Stimulated activated naive B cell treated with anti-CD40 and anti-IgM and Interleukin-4, amounts not matched to agents 10 μg/mL and 1 μg/mL and 100 μg/mL, for 72 hours (primary cell): ENCODE measurements around the gene SSR1.

Experiments used
- ATAC-seq, 2 donors: fragments of 150-1000 bp; cut with Tn5 transposase; replicated peaks; 2 replicates each; pipeline ENCODE4 v1.10.0; 2021; ENCODE audit warnings: moderate library complexity in 1 of 2
- DNase-seq: peaks from one replicate; pipeline ENCODE4 v3.0.0; 2021
- H3K27ac Mint-ChIP-seq: one replicate; pipeline ENCODE4 v1.8.0; 2022; ENCODE audit warnings: mild to moderate bottlenecking, mixed read lengths
- H3K27me3 Mint-ChIP-seq, 2 donors: one replicate each; pipeline ENCODE4 v1.8.0; 2022; ENCODE audit warnings: mixed read lengths in 2 of 2
- H3K36me3 Mint-ChIP-seq, 2 donors: one replicate each; pipeline ENCODE4 v1.8.0; 2022; ENCODE audit warnings: mixed read lengths in 2 of 2, mild to moderate bottlenecking in 1 of 2
- H3K4me1 Mint-ChIP-seq, 2 donors: one replicate each; pipeline ENCODE4 v1.8.0; 2022; ENCODE audit warnings: mixed read lengths in 2 of 2, mild to moderate bottlenecking in 1 of 2
- H3K4me3 Mint-ChIP-seq, 2 donors: one replicate each; pipeline ENCODE4 v1.8.0; 2022; ENCODE audit warnings: mild to moderate bottlenecking in 2 of 2, mixed read lengths in 2 of 2, moderate library complexity in 1 of 2
- H3K9me3 Mint-ChIP-seq, 2 donors: one replicate each; pipeline ENCODE4 v1.8.0; 2022; ENCODE audit warnings: mixed read lengths in 2 of 2, mild to moderate bottlenecking in 1 of 2

Gene SSR1

DNA sequence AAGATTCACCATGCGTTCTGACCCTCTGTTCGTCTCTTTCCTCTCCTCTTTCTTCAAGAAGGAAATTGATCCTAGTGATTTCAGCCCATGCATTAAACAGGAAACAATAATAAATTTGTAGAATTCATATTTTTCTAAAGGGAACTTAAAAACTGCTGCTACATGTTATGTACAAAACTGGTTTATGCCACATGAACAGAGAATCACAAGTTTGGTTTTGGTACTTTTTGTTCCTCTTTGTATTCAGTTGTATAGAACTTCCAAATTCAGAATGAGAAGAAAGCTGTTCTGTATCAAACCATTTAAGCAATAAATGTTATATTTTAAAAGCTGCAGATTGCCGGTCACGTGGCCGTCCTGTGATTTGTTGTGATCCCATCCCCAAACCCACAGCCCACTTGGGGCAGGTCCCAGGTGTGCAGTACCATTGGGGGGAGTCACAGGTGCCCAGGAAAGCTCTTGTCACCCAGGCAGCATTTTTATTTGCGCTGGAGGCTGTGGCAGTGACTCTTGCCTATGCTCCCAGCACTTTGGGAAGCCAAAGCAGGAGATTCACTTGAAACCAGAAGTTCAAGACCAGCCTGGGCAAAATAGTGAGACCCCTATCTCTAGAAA is 61.2 kb downstream of the SSR1 start:
- Mint-ChIP-seq H3K4me1 (peaks cover 2 to 9% of the 10 kb centered on the region in 2 donors), H3K9me3 (peaks cover 0 to 1% of the 10 kb centered on the region in 2 donors), H3K27me3 (no peaks in the 10 kb centered on the region), H3K36me3 (peaks cover 23 to 35% of the 10 kb centered on the region in 2 donors), H3K4me3 (no peak overlapping the region), H3K27ac (peak overlapping the region; percentile 14)
- no peak for DNase-seq
- ATAC-seq = no peak

GRCh38 chr6:7250812-7251211 is 62.2 kb downstream of the SSR1 start:
- no peak overlapping the region for H3K4me3 Mint-ChIP-seq
- DNase-seq (no peak), ATAC-seq (no peak)
- H3K27me3 Mint-ChIP-seq = no peaks in the 10 kb centered on the region
- H3K27ac Mint-ChIP-seq = no peak overlapping the region
- peaks cover 2 to 9% of the 10 kb centered on the region in 2 donors for H3K4me1 Mint-ChIP-seq
- no peaks in the 10 kb centered on the region for H3K9me3 Mint-ChIP-seq
- peaks cover 27 to 41% of the 10 kb centered on the region in 2 donors for H3K36me3 Mint-ChIP-seq

GRCh38 chr6:7249946-7250643 is 62.9 kb downstream of the SSR1 start:
- peaks cover 29 to 45% of the 10 kb centered on the region in 2 donors for H3K36me3 Mint-ChIP-seq
- H3K27me3 Mint-ChIP-seq = no peaks in the 10 kb centered on the region
- H3K27ac Mint-ChIP-seq = peak overlapping the region; percentile 47
- ATAC-seq = no peak
- no peaks in the 10 kb centered on the region for H3K9me3 Mint-ChIP-seq
- H3K4me3 Mint-ChIP-seq = no peak overlapping the region
- H3K4me1 Mint-ChIP-seq = peaks cover 2 to 9% of the 10 kb centered on the region in 2 donors
- DNase-seq = no peak

- ATAC-seq = no peak
- no peaks in the 10 kb centered on the region for H3K9me3 Mint-ChIP-seq
Measured at GRCh38 chr6:7249391-7249790, 63.6 kb downstream of the SSR1 start.

GRCh38 chr6:7247828-7248227 is 65.2 kb downstream of the SSR1 start:
- Mint-ChIP-seq H3K9me3 (no peaks in the 10 kb centered on the region), H3K36me3 (peaks cover 29 to 45% of the 10 kb centered on the region in 2 donors), H3K27me3 (no peaks in the 10 kb centered on the region), H3K4me1 (peaks cover 8 to 20% of the 10 kb centered on the region in 2 donors), H3K4me3 (no peak overlapping the region), H3K27ac (no peak overlapping the region)
- DNase-seq (no peak), ATAC-seq (no peak)

More at GRCh38 chr6:7249391-7249790, 63.6 kb downstream of the SSR1 start:
- no peak for DNase-seq
- Mint-ChIP-seq H3K27ac (no peak overlapping the region), H3K36me3 (peaks cover 29 to 45% of the 10 kb centered on the region in 2 donors), H3K27me3 (no peaks in the 10 kb centered on the region), H3K4me3 (no peak overlapping the region), H3K4me1 (peaks cover 2 to 9% of the 10 kb centered on the region in 2 donors)

DNA sequence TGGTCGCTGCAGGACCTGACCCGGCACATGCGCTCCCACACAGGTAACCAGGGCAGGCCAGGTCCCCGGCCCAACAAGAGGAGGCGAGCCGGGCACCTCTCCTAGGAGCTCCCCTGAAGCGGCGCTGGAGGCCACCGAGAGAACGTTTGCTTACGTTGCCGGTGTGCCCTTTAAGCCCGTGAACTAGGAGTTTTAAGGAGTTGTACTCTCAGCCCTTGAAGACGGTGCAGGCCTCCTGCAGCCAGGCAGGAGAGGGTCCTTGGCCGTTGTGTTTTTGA is 65.9 kb downstream of the SSR1 start:
- no peaks in the 10 kb centered on the region for H3K27me3 Mint-ChIP-seq
- no peak overlapping the region for H3K27ac Mint-ChIP-seq
- no peak for DNase-seq
- H3K4me1 Mint-ChIP-seq = peaks cover 11 to 27% of the 10 kb centered on the region in 2 donors
- H3K4me3 Mint-ChIP-seq = no peak overlapping the region
- H3K9me3 Mint-ChIP-seq = no peaks in the 10 kb centered on the region
- H3K36me3 Mint-ChIP-seq = peaks cover 29 to 39% of the 10 kb centered on the region in 2 donors
- ATAC-seq = no peak

DNA sequence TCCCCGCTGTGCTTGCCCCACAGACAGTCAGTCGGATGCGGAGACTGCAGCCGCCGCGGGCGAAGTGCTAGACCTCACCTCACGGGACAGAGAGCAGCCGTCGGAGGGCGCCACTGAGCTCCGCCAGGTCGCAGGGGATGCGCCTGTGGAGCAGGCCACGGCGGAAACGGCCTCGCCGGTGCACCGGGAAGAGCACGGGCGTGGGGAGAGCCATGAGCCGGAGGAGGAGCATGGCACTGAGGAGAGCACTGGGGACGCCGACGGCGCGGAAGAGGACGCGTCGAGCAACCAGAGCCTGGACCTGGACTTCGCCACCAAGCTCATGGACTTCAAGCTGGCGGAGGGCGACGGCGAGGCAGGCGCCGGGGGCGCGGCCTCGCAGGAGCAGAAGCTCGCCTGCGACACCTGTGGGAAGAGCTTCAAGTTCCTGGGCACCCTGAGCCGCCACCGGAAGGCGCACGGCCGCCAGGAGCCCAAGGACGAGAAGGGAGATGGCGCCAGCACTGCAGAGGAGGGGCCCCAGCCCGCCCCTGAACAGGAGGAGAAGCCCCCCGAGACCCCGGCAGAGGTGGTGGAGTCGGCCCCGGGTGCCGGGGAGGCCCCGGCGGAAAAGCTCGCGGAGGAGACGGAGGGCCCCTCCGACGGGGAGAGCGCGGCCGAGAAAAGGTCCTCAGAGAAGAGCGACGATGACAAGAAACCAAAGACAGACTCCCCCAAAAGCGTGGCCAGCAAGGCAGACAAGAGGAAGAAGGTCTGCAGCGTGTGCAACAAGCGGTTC is 66.4 kb downstream of the SSR1 start:
- DNase-seq (no peak), ATAC-seq (no peak)
- H3K27ac Mint-ChIP-seq = no peak overlapping the region
- H3K36me3 Mint-ChIP-seq = peaks cover 29 to 39% of the 10 kb centered on the region in 2 donors
- no peak overlapping the region for H3K4me3 Mint-ChIP-seq
- H3K9me3 Mint-ChIP-seq = no peaks in the 10 kb centered on the region
- H3K27me3 Mint-ChIP-seq = no peaks in the 10 kb centered on the region
- H3K4me1 Mint-ChIP-seq = peaks cover 15 to 33% of the 10 kb centered on the region in 2 donors

DNA sequence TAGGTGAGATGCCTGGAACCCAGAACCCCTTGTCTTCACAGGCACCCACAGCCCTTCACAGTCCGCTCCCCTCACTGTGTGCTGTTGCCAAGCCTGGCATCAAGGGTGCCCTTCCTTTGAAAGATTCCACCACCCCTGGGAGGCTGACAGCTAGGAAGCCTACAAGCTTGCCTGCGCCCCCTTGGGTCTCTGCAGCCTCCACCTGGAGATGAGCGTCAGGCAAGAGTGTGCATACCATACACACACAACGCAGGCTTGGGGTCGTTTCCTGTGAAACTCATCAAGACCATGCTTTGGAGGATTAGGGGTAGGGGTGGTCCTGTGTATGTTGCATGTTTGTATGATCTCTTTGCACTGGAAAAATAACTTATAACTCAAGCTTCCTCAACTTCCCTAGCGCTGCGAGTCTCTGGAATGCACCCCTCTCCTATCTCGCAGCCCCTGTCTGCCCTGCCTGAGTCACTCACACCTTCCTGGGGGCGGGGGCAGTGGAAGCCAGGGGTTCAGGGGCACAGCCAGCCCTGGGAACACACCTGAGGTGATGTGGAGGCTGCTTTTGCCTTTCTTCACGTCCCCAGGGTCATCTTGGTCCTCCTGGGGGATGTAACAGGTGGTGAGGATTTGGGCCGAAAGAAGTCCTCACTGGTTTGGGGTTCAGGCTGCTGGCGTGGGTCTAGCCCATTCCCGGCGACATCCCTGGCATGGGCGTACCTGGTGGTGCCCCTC is 67.2 kb downstream of the SSR1 start:
- H3K27me3 Mint-ChIP-seq = no peaks in the 10 kb centered on the region
- H3K36me3 Mint-ChIP-seq = peaks cover 35 to 47% of the 10 kb centered on the region in 2 donors
- no peak for ATAC-seq
- H3K27ac Mint-ChIP-seq = peak overlapping the region; percentile 21
- DNase-seq = no peak
- H3K9me3 Mint-ChIP-seq = no peaks in the 10 kb centered on the region
- H3K4me3 Mint-ChIP-seq = no peak overlapping the region
- H3K4me1 Mint-ChIP-seq = peaks cover 18 to 40% of the 10 kb centered on the region in 2 donors

DNA sequence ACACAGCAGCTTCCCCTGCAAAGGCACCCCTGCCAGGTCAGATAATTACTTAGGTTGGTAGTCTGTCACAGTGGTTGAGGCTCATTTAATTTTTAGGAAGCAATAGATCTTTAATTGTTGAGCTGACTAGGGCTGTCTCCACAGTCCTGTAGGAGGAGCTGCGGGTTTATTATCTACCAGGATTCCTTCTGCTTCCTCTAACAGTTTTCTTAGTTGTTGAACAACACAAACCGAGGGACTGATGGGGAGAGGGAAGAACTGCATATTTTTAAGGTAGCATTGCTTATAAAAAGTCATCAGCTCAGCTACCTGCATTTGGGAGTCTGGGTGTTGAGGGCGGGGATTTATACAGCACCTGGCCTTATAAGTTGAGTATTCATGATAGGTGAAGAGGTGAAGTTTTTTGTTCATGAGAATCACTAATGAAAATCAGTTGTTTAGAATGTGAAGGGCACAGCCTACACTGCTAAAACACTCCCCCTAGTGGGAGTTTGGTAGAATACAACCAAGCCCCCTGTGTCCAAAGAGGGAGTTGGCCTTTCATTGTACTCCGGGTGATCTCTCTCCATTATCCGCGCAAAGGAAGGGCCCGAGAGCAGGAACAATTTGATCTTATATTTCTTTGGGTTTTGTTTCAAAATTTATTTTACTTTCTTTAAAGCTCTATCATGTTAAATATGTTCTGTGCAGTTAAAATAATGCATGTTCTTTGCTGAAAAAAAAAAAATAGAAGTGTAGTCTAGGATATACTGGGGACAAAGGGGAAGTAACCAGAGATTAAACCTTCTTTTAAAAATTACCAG is 69.6 kb downstream of the SSR1 start:
- peak overlapping the region; percentile 37 for H3K27ac Mint-ChIP-seq
- H3K4me3 Mint-ChIP-seq = peak overlapping the region in 1 of 2 donors; percentile 33
- H3K9me3 Mint-ChIP-seq = no peaks in the 10 kb centered on the region
- peak; percentile 57 to 62 for ATAC-seq
- peaks cover 28 to 52% of the 10 kb centered on the region in 2 donors for H3K4me1 Mint-ChIP-seq
- H3K36me3 Mint-ChIP-seq = peaks cover 34 to 46% of the 10 kb centered on the region in 2 donors
- DNase-seq = peak; percentile 45
- no peaks in the 10 kb centered on the region for H3K27me3 Mint-ChIP-seq

DNA sequence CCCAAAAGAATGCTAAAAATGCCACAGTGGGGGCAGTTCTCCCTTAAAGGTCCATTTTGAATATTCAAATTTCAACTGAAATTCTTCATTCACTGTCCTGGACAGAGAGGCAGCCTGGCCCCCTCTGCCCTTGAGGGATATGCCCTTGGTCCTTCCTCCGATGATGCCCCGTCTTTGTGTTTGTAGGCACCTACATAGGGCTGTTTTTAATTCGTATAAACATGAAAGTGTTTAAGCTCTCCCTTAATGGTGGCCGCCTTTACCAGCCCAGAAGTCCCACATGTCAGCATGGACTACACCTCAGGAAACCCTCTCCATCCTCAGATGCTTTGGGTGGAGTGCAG is 70.2 kb downstream of the SSR1 start:
- Mint-ChIP-seq H3K9me3 (no peaks in the 10 kb centered on the region), H3K36me3 (peaks cover 31 to 41% of the 10 kb centered on the region in 2 donors), H3K27me3 (no peaks in the 10 kb centered on the region), H3K4me3 (peak overlapping the region in 1 of 2 donors; percentile 33), H3K27ac (peak overlapping the region; percentile 37), H3K4me1 (peaks cover 30 to 51% of the 10 kb centered on the region in 2 donors)
- peak in 1 of 2 donors; percentile 20 for ATAC-seq
- no peak for DNase-seq

DNA sequence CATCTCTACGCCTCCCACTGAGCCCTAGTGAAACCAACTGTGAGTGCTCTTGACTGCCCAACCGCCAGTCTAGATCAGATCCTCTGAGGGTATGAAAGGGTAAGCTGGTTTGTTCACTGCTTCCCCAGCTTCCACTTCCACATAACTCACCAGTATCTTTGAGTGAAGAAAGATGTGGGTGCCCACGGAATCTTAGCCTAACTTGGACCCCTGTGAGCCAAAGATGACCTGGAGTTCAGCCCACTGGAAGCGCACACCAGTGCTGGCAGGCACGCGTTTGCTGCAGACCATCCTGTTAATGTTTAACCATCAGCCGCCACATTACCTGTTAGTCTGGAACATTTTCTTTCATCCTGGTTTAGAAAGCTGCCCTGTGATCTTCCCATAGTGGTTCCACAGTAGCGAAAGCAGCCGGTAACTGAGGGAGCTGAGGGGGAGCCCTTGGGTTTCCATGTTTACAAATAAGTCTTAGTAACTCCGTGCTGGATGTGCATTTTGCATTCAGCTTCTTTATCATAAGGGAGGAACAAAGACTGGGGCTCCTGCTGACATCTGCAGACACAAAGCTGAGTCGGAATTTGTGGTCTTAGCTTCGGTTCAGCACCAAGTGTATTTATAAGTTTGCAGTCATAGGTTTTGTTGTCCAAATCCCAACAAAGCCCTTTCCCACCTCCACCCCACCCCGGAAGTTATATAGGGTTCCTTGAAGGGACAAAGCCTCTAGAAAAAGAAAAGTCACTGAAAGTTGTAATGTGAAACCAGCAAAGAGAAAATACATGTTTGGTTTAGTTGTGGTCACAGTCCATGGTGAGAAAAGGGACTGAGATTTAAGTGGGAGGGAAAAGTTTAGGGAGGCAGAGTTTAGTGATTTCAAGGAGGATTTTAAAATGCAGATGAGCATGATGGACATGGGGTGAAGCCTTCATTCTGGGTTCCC is 71.0 kb downstream of the SSR1 start:
- Mint-ChIP-seq H3K4me1 (peaks cover 30 to 52% of the 10 kb centered on the region in 2 donors), H3K27me3 (no peaks in the 10 kb centered on the region), H3K9me3 (no peaks in the 10 kb centered on the region), H3K36me3 (peaks cover 31 to 37% of the 10 kb centered on the region in 2 donors), H3K27ac (no peak overlapping the region), H3K4me3 (no peak overlapping the region)
- ATAC-seq (peak in 1 of 2 donors; percentile 6), DNase-seq (no peak)

DNA sequence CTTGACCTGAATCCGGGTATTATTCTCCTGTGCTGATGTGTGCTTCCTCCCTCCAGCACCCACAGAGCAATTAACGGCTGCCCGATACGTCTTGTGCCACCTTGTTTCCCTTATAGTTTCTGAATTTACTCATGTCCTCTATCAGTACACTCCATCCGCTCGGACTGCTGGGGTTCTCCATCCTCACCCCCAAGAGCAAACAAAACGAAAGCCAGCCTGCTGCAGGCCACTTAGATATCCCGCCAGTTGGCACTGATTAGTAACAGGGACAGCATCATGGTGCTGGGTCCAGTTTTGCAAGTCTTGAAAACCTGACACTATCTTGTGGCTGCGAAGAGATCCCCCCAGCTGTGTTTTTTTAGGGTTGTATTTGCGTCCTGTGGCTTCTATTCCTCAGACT is 71.8 kb downstream of the SSR1 start:
- no peaks in the 10 kb centered on the region for H3K27me3 Mint-ChIP-seq
- H3K4me3 Mint-ChIP-seq = no peak overlapping the region
- DNase-seq = no peak
- H3K36me3 Mint-ChIP-seq = peaks cover 25 to 33% of the 10 kb centered on the region in 2 donors
- H3K27ac Mint-ChIP-seq = peak overlapping the region; percentile 9
- H3K9me3 Mint-ChIP-seq = no peaks in the 10 kb centered on the region
- H3K4me1 Mint-ChIP-seq = peaks cover 33 to 60% of the 10 kb centered on the region in 2 donors
- ATAC-seq = no peak

- H3K27me3 Mint-ChIP-seq = no peaks in the 10 kb centered on the region
- ATAC-seq (no peak), DNase-seq (no peak)
- H3K36me3 Mint-ChIP-seq = peaks cover 28 to 34% of the 10 kb centered on the region in 2 donors
- H3K4me1 Mint-ChIP-seq = peaks cover 41 to 68% of the 10 kb centered on the region in 2 donors
- H3K4me3 Mint-ChIP-seq = no peak overlapping the region
- no peaks in the 10 kb centered on the region for H3K9me3 Mint-ChIP-seq
- H3K27ac Mint-ChIP-seq = no peak overlapping the region
Measured at GRCh38 chr6:7240351-7240750, 72.6 kb downstream of the SSR1 start.
